HFF-Myc (cell line): ENCODE data around the gene SSNA1.
A peak's percentile ranks its signal among the peaks of the same experiment; 100 is the strongest.

Experiments
- DNase-seq: peaks from one replicate; pipeline ENCODE4 v3.0.0-alpha.2; 2011; ENCODE audit warnings: low read depth; ENCODE audit errors: extremely low read depth
- H3K4me3 ChIP-seq: replicated peaks from 2 replicates; pipeline ENCODE4 v1.5.1; 2011; ENCODE audit warnings: low read depth, mild to moderate bottlenecking, control low read depth, low read length
- TF ChIP-seq, protein P1 (sequence below): IDR thresholded peaks from 2 replicates; pipeline ENCODE4 v1.5.1; 2012; ENCODE audit warnings: mild to moderate bottlenecking, low read depth, low read length, control low read depth; ENCODE audit errors: missing control alignments

SSNA1 gene

DNA sequence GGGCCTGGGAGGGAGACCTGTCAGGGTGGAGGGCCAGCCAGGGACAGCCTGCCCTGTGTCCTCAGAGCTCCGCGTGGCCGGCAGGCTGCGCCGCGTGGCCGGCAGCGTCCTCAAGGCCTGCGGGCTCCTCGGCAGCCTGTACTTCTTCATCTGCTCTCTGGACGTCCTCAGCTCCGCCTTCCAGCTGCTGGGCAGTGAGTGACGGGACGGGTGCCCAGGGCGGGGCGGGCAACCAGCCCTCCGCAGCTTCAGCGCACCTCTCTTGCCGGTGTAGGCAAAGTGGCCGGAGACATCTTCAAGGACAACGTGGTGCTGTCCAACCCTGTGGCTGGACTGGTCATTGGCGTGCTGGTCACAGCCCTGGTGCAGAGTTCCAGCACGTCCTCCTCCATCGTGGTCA, 44.0 kb downstream of the SSNA1 start:
- TF ChIP-seq, protein P1, sequence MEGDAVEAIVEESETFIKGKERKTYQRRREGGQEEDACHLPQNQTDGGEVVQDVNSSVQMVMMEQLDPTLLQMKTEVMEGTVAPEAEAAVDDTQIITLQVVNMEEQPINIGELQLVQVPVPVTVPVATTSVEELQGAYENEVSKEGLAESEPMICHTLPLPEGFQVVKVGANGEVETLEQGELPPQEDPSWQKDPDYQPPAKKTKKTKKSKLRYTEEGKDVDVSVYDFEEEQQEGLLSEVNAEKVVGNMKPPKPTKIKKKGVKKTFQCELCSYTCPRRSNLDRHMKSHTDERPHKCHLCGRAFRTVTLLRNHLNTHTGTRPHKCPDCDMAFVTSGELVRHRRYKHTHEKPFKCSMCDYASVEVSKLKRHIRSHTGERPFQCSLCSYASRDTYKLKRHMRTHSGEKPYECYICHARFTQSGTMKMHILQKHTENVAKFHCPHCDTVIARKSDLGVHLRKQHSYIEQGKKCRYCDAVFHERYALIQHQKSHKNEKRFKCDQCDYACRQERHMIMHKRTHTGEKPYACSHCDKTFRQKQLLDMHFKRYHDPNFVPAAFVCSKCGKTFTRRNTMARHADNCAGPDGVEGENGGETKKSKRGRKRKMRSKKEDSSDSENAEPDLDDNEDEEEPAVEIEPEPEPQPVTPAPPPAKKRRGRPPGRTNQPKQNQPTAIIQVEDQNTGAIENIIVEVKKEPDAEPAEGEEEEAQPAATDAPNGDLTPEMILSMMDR = no peak
- DNase-seq = no peak
- H3K4me3 ChIP-seq = no peak overlapping the region

DNA sequence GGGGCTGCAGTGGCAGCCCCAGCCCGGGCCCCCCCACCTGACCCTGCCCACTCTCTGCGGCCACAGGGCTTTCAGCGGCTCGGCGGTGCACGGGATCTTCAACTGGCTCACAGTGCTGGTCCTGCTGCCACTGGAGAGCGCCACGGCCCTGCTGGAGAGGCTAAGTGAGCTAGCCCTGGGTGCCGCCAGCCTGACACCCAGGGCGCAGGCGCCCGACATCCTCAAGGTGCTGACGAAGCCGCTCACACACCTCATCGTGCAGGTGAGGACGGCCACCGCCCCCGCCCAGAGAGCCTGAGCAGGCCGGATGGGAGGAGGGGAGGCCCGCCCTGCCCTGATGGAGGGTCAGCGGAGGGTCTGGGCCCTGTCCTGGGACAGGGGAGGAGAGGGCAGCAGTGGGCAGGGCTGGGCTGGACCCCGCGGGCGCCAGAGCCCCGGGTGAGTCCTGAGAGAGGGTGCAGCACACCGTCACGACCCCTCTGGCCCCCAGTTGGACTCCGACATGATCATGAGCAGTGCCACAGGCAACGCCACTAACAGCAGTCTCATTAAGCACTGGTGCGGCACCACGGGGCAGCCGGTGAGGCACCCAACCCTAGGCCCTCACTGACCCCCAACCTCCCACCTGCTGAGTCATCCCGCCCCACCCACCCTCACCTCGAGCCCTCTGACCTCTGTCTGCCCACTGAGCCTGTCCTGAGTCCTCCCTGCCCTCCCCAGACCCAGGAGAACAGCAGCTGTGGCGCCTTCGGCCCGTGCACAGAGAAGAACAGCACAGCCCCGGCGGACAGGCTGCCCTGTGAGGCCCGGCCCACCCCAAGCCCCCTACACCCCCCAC, 44.9 kb downstream of the SSNA1 start:
- TF ChIP-seq, protein P1 = no peak
- no peak for DNase-seq
- no peak overlapping the region for H3K4me3 ChIP-seq

DNA sequence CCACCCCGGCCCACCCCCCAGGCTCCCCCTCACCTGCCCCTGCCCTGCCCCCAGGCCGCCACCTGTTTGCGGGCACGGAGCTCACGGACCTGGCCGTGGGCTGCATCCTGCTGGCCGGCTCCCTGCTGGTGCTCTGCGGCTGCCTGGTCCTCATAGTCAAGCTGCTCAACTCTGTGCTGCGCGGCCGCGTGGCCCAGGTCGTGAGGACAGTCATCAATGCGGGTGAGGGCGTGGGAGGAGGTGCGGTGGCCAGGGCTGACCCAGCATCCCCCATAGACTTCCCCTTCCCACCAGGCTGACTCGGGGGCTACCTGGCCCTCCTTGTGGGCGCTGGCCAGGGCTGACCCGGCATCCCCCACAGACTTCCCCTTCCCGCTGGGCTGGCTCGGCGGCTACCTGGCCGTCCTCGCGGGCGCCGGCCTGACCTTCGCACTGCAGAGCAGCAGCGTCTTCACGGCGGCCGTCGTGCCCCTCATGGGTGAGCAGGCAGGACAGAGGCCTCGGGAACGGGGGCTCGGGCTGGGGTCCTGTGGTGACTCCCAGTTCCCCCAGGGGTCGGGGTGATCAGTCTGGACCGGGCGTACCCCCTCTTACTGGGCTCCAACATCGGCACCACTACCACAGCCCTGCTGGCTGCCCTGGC, 45.7 kb downstream of the SSNA1 start:
- DNase-seq = no peak
- H3K4me3 ChIP-seq = no peak overlapping the region
- TF ChIP-seq, protein P1 = no peak

DNA sequence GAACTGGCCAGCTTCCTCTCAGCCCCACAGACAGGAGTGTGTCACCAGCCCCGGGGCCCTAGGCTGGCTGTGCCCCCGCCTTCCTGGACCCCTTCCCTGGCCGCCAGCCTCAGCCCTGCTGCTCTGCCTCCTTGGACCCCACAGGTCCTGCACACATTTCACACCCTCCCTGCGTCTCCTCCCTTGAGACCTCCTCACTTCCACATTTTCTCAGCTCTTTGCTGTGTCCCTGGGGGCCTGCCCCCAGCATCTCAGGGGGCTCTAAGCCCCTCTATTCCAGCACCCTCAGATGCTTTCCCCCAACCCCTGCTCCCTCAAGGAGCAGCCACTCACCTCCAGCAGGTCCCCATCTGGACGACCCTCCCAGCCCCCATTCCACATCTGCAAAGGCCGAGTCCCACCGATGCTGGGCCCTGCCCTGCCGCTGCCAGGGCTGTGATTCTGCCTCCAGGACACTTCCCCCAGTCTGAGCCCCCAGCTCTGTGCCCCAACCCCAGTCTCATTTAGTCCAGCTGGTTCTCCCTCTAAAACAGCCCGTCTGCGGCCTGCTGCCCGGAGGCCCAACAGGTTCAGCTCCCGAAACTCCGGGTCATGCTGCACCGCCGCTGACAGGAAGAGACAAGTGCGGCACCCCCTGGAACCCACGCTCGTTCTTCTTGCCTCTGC, 46.4 kb downstream of the SSNA1 start:
- H3K4me3 ChIP-seq = no peak overlapping the region
- TF ChIP-seq, protein P1 = no peak
- DNase-seq = no peak

DNA sequence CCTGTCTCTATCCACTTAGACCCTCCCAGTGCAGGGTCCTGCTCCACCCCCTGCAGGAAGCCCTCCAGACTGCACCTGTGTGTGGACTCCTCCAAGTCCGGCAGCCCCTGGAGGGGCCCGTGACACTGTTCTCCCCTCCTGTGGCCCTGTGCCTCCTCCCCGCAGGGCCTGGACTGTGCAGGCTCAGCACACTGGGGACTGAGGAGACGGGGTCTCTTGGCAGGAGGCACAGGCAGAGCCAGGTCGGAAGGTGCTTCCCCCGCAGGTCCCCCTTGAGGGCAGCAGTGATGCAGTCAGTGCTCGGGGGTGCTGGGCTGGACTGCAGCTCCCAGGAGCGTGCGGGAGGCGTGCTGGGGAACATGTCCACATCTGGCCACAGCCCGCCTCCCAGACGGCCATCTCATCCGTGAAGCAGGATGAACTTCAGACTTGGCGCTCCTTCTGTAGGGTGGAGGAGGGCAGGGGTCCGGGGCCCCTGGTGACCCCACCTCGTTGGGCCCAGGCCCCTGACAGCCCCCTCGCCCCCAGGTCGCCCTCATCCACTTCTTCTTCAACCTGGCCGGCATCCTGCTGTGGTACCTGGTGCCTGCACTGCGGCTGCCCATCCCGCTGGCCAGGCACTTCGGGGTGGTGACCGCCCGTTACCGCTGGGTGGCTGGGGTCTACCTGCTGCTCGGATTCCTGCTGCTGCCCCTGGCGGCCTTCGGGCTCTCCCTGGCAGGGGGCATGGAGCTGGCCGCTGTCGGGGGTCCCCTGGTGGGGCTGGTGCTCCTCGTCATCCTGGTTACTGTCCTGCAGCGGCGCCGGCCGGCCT, 47.2 kb downstream of the SSNA1 start:
- no peak overlapping the region for H3K4me3 ChIP-seq
- TF ChIP-seq, protein P1 = no peak

DNA sequence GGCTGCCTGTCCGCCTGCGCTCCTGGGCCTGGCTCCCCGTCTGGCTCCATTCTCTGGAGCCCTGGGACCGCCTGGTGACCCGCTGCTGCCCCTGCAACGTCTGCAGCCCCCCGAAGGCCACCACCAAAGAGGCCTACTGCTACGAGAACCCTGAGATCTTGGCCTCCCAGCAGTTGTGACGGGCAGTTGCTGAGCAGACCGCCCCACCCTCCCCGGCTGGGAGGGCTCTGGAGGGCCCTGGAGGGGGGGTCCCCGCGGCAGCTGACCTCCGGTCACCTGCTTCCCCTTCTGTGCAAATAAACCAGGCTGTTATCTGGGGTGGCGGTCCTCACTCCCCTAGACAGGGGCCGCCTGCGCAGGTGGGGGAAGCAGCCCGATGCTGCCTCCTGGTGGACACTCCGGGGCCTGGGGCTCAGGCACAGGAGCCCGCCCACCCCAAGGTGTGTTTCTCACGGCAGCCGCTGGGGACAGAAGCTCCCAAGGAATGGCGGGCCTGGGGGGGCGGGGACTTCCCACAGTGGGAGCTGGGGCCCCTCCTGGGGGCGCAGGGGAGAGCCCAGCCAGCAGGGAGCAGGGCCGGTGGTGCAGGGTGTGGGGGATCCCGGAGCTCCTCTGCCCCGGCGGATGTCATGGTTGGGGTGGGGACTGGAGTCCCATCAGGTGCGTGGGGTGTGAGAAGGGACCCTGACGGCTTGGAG, 47.9 kb downstream of the SSNA1 start:
- DNase-seq = peak; percentile 26
- H3K4me3 ChIP-seq = no peak overlapping the region
- TF ChIP-seq, protein P1 = peak; percentile 98

More for the DNA sequence above, 47.2 kb downstream of the SSNA1 start:
- DNase-seq = no peak
